Measurements from ENCODE around the gene CENATAC. TPM values are rescaled to one million over a fixed set of nuclear protein-coding genes. Genes with fewer than 3 reads are reported as not detected.
"Not testable (repeated sequence)": the region's sequence is repeated elsewhere in the genome, so short reads cannot be mapped to it uniquely, and the experiment has no call there.

Gene CENATAC
- total RNA-seq, 2 donors from 2014 or later = 22.7 to 28.5 TPM

GRCh38 chr11:119041821-119042514 lies 44.0 kb downstream of the CENATAC start:
- DNase-seq (no peak), ATAC-seq (no peak)
- intact Hi-C loops (cut with DNase I, micrococcal nuclease) = no loop called here

DNA sequence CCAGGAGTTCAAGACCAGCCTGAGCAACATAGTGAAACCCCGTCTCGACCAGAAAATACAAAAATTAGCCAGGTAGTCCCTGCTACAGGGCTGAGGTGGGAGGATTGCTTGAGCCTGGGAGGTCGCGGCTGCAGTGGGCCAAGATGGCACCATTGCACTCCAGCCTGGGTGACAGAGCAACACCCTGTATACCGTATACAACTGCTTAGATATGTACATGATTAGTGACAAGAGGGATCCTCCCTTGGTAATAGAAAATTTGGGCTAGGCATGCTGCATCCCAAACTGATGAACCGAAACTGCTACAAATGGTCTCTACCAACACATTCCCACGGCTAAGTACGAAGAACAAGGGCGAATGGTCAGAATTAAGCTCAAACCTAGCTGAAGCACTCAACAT lies 45.0 kb downstream of the CENATAC start:
- ATAC-seq = no peak
- DNase-seq = no peak
- intact Hi-C loops (cut with DNase I, micrococcal nuclease) = no loop called here

GRCh38 chr11:119044708-119045107 lies 46.8 kb downstream of the CENATAC start:
- DNase-seq (no peak), ATAC-seq (no peak)
- intact Hi-C loops (cut with DNase I, micrococcal nuclease) = no loop called here

GRCh38 chr11:119046489-119046888 lies 48.6 kb downstream of the CENATAC start:
- ATAC-seq (no peak), DNase-seq (no peak)
- intact Hi-C loops (cut with DNase I, micrococcal nuclease) = no loop called here

DNA sequence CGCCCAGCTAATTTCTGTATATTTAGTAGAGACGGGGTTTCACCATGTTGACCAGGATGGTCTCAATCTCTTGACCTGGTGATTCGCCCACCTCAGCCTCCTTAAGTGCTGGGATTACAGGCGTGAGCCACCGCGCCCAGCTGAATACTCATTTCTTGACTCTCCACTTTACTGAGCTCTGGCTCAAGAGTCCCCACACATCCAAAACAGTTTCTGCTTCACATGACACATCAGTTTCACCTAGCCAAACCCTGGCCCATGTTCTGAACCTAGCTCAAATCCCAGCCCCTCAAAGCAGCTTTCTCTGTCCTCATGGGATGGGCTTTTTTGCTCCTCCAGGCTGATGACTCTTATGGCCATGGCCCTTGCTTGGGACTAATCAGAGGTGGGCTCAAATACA lies 49.3 kb downstream of the CENATAC start:
- DNase-seq = no peak
- intact Hi-C loops (cut with DNase I, micrococcal nuclease) = no loop called here
- ATAC-seq = no peak

- intact Hi-C loops (cut with DNase I, micrococcal nuclease) = no loop called here
- ATAC-seq (no peak), DNase-seq (no peak)
Measured at GRCh38 chr11:119048644-119049043, 50.7 kb downstream of the CENATAC start.

- ATAC-seq (no peak), DNase-seq (no peak)
- intact Hi-C loops (cut with DNase I, micrococcal nuclease) = no loop called here
Measured at GRCh38 chr11:119049081-119049480, 51.1 kb downstream of the CENATAC start.

DNA sequence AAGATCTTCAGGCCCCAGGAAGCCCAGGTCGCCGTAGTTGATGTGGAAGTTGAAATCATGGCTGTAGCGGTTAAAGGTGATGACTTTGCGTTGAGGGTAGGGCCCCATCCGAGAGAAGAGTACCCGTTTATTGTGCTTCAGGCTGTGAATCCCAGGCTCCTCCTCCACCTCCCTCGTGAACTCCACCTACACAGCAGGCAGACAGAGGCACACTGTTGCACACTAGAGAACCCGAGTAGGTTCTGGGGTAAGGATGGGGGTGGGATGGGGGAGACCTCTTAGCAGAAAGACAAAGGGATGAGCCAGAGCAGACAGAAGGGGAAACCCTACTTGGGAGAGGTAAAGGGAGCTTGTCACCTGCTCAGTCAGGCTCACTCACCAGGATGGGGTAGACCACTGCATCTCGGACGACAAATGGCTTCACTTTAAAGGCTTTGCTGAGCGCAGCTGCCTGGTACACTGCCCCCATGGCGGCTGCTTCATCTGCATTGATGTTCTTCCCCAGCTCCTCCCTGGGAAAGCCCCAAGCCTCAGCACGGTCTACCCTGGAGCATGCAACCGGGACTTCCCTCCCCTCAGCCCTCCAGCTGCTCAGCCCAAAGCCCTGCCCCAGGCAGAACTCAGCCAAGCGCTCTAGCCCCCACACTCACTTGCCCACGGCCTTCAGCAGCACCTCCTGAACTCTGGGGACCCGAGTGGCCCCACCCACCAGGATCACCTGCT lies 53.7 kb downstream of the CENATAC start:
- DNase-seq (no peak), ATAC-seq (no peak)
- intact Hi-C loops (cut with DNase I, micrococcal nuclease) = no loop called here

- intact Hi-C loops (cut with DNase I, micrococcal nuclease) = no loop called here
- DNase-seq (no peak), ATAC-seq (no peak)
Measured at GRCh38 chr11:119052163-119052814, 54.4 kb downstream of the CENATAC start.

GRCh38 chr11:119054418-119054817 lies 56.5 kb downstream of the CENATAC start:
- intact Hi-C loops (cut with DNase I, micrococcal nuclease) = no loop called here
- no peak for ATAC-seq
- no peak for DNase-seq

DNA sequence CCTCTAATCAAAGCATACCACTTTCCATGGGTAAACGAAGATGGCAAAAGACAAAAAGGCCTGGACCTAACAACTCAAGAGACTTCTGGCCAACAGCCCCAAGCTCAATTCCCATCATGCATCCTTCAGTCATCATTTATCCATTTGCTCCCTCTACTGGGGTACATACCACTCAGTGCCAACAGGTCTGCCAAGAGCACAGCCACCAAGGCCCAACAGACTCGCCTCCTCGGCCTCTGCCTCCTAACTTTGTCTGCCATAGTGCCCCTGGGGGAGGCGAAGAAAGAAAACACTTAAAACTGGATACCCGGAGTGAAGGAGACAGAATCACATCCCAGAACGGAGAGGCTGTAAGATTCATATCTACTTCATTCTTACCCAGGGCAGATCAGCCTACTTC lies 58.0 kb downstream of the CENATAC start:
- DNase-seq (no peak), ATAC-seq (no peak)
- intact Hi-C loops (cut with DNase I, micrococcal nuclease) = no loop called here

- DNase-seq (peak; percentile 64 to 66), ATAC-seq (peak; percentile 51)
- intact Hi-C loops (cut with DNase I, micrococcal nuclease) = no loop called here
Measured at GRCh38 chr11:119056421-119056999, 58.6 kb downstream of the CENATAC start.

DNA sequence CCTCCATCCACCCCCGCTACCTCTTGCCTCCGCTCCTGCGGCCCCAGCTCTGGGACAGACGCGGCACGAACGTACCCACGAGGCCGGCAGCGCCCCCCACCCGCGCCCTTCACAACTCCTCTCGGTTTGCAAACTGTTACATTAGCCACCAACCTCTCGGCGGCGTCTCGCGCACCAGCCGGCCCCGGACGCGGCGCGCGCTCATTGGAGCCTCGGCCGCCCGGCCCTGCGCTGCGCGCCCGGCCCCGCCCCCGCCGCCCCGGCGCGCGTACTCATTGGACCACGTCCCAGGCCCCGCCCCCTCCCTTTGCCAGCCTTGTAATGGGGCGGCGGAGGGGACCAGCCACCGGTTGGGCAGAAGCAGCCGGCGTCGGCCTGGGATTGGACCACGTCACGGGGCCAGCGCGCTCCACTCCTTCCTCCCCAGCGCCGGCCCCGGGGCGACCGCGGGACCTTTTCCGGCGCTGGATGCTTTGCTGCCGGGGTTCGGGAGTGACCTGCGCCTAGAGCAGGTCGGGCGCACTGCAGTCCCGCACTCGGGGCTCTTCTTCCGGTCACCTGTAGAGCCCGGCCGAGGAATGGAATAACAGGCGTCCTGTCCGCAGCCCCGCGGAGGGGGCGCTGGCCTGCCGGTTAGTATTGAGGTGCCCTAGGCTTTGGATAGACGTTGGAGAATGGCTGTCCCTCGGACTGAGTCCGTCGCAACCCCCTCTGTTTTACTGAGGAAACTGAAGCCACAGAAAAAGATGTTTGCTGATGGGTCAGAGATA lies 59.2 kb downstream of the CENATAC start, which contains the start of gene HYOU1:
Gene HYOU1, minus strand, starts transcription at position 206 of the 770 bp plus-strand sequence. CDS start 1,045 bp downstream, outside the sequence.
- peak; percentile 98 to 100 for DNase-seq
- intact Hi-C loops (cut with DNase I, micrococcal nuclease) = no loop called here
- ATAC-seq = peak; percentile 93

DNA sequence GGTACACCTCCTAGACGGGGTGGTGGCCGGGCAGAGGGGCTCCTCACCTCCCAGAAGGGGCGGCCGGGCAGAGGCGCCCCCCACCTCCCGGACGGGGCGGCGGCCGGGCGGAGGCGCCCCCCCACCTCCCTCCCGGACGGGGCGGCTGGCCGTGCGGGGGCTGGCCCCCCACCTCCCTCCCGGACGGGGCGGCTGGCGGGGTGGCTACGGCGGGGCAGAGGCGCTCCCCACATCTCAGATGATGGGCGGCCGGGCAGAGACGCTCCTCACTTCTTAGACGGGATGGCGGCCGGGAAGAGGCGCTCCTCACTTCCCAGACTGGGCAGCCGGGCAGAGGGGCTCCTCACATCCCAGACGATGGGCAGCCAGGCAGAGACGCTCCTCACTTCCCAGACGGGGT lies 61.2 kb downstream of the CENATAC start:
- ATAC-seq; intact Hi-C loops (cut with DNase I, micrococcal nuclease): not testable (repeated sequence)

DNA sequence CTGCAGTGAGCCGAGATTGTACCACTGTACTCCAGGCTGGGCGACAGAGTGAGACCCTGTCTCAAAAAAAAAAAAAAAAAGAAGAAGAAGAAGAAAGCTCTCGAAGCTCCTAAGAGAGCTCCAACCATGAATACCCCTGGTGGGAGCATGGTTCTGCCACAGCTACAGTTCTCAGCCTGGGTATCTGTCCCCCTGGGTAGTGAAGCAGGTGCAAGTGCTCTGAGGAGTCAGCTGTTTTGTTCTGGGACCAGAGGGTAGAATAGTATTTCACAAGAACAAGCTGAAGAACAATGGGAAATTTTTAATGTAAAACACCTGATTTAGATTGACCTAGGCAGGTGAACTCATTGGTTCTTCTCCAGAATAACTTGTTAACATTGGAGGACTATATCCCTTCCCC lies 63.3 kb downstream of the CENATAC start:
- DNase-seq = no peak
- intact Hi-C loops (cut with DNase I, micrococcal nuclease) = no loop called here
- ATAC-seq = no peak

More for the DNA sequence above, 61.2 kb downstream of the CENATAC start:
- DNase-seq = not testable (repeated sequence)

- DNase-seq (no peak), ATAC-seq (no peak)
- intact Hi-C loops (cut with DNase I, micrococcal nuclease) = no loop called here
Measured at GRCh38 chr11:119062779-119063178, 64.8 kb downstream of the CENATAC start.

DNA sequence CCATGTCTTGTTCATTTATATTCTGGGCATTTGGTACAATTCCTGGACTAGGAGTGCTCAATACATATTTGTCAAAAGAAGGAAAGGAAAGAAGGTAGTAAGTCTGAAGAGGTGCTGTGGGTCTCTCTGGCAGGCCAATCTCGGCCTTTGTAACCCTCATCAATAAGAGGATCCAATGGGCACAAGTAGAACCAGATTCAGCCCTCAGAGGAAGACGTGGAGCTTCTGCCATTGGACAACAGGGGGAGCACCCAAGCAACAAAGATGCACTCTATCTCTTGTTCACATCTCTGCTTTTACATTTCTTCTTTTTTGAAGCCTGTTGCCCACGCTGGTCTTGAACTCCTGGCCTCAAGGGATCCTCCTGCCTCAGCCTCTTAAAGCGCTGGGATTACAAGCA lies 67.4 kb downstream of the CENATAC start:
- intact Hi-C loops (cut with DNase I, micrococcal nuclease) = no loop called here
- ATAC-seq (no peak), DNase-seq (no peak)

Measured in left colon (tissue), 2 donors.